GM19035 (cell line): ENCODE data around the gene FLVCR1.

Source experiments
- ATAC-seq: cut with Tn5 transposase; IDR thresholded peaks from one replicate; pipeline ENCODE4 v1.9.1; 2021; ENCODE audit not compliant: unreplicated experiment

The FLVCR1 gene

DNA sequence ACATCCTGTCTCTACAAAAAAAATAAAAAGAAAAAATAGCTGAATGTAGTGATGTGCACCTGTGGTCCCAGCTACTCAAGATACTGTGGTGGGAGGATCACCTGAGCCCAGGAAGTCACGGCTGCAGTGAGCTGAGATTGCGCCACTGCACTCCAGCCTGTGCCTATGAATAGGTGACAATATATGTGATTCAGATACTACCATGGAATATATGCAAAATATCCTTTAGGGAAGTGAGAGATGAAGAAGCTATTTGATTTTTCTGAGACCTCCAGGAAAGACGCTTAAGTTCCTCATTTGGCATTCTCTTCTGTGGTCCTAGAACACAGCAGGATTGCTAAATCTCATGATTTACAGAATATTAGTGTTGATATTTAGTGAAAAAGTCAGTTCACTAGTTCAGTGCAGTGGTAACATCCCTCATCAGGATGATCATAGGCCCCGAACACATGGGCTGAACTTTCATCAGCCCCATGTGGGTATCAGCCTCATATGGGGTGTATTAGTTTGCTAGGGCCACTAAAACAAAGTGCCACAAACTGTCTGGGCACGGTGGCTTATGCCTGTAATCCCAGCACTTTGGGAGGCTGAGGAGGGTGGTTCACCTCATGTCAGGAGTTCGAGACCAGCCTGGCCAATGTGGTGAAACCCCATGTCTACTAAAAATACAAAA, 86.3 kb downstream of the FLVCR1 start:
- no peak for ATAC-seq

DNA sequence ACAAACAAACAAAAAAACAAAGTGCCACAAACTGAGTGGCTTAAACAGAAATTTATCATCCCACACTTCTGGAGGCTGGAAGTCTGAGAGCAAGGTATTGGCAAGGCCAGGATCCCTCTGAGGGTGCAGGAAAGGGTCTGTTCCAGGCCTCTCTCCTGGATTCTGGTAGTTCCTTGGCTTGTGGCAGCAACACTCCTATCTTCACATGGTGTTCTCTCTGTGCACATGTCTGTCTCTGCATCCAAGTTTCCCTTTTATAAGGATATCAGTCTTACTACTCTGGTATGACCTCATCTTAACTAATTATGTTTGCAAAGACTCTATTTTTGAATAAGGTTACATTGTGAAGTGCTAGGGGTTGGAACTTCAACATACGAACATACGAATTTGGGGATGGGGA, 87.0 kb downstream of the FLVCR1 start:
- ATAC-seq: no peak

DNA sequence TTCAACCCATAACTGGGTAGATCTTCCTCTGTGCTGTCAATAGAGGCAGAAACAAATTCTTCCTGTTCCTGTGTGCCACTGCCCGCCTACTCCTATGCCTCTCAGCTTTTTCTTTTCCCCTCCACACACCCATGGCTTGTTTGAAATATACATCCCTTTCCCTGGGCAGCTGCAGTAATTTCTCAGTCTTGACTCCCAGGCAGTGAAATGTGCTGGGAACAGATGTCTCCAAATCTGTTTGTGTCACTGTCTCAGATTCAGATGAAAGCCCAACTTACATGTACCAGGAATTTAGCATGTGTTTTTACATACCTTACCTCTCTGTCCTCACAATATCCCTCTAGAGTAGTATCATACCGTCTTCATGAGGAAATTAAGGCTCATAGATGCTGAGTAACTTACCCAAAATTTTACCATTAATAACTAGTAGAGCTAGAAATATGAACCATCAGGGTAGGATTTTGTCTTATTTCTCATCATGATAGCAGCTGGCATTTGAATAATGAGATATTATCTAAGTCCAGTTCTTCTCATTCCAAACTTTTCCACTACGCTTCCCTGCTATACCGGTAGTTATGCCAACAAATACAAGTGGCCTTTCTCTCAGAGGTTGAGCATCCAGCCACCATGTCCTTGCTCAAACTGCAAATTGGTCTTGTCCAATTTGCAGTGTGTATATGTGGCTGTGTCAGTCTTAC, 87.5 kb downstream of the FLVCR1 start:
- no peak for ATAC-seq

DNA sequence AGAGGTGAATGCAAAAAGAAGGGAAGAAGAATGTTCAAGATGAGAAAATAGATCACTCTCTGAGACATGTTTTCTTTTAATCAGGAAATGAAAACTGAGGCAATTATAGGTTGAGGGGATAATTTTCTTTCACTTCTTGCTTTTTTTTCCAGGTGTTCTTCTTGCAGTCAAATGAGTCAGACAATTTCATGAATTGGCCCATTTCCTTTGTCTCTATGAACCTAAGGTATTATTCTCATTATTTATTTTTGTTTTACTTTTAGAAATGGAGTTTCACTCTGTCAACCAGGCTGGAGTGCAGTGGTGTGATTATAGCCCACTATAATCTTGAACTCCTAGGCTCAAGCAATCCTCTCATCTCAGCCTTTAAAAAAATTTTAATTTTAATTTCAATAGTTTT, 88.8 kb downstream of the FLVCR1 start:
- ATAC-seq: no peak
